ENCODE data around the gene SMARCB1. TPM values are rescaled to one million over a fixed set of nuclear protein-coding genes. Genes with fewer than 3 reads are reported as not detected.

SMARCB1 gene
- total RNA-seq, result 147 TPM

DNA sequence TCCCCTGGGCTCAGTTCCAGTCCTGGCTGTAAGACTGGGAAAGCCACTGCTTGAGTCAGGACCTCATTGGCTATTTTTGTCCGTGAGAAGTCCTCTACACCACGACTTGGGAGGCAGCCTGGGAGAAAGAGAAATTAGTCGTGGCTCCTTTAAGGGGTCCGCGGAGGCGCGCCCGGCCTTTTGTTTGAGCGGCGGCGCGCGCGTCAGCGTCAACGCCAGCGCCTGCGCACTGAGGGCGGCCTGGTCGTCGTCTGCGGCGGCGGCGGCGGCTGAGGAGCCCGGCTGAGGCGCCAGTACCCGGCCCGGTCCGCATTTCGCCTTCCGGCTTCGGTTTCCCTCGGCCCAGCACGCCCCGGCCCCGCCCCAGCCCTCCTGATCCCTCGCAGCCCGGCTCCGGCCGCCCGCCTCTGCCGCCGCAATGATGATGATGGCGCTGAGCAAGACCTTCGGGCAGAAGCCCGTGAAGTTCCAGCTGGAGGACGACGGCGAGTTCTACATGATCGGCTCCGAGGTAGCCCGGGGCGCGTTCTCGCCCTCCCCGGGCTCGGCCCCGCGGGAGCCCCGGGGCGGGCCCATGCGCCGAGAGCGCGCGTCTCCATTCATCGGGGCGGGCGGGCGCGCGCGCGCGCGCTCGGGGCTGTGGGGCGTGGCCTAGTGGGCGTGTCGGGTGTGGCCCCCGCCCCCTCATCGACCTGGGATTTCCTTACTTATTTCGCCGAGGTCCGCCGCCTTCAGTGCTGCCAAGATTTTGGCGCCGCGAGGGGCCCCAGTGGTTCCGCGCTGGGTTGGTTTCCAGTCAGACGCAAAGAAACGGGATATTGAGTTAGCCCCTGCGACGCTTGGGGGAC is at the start of gene SMARCB1:
TSS of gene SMARCB1 (plus strand) at position 215 of the 848 bp plus-strand sequence. CDS start at position 419, 204 bp downstream.
- H3K4me1 ChIP-seq, result peaks cover 66% of the 10 kb centered on the region
- no peaks in the 10 kb centered on the region for H3K27me3 ChIP-seq
- no peaks in the 10 kb centered on the region for H3K9me3 ChIP-seq
- H3K36me3 ChIP-seq, result no peaks in the 10 kb centered on the region
- TF ChIP-seq, protein P1, sequence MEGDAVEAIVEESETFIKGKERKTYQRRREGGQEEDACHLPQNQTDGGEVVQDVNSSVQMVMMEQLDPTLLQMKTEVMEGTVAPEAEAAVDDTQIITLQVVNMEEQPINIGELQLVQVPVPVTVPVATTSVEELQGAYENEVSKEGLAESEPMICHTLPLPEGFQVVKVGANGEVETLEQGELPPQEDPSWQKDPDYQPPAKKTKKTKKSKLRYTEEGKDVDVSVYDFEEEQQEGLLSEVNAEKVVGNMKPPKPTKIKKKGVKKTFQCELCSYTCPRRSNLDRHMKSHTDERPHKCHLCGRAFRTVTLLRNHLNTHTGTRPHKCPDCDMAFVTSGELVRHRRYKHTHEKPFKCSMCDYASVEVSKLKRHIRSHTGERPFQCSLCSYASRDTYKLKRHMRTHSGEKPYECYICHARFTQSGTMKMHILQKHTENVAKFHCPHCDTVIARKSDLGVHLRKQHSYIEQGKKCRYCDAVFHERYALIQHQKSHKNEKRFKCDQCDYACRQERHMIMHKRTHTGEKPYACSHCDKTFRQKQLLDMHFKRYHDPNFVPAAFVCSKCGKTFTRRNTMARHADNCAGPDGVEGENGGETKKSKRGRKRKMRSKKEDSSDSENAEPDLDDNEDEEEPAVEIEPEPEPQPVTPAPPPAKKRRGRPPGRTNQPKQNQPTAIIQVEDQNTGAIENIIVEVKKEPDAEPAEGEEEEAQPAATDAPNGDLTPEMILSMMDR (IDR thresholded peaks at IDR 0.05), result no peak
- peak in 1 of 2 donors; percentile 56 for TF ChIP-seq POLR2A (IDR thresholded peaks at IDR 0.05)
- TF ChIP-seq POLR2AphosphoS5 (IDR thresholded peaks at IDR 0.05; ENCODE audit: insufficient read depth in 1 of 2, low read depth in 1 of 2), result peak; percentile 46 to 67
- DNase-seq (ENCODE audit: extremely low spot score in 2 of 2), result no peak
- peak within 1 kb of the TSS; percentile 100 for H3K27ac ChIP-seq
- intact Hi-C loops (cut with DNase I), result no loop called here
- peak within 1 kb of the TSS; percentile 88 to 93 for H3K4me3 ChIP-seq

DNA sequence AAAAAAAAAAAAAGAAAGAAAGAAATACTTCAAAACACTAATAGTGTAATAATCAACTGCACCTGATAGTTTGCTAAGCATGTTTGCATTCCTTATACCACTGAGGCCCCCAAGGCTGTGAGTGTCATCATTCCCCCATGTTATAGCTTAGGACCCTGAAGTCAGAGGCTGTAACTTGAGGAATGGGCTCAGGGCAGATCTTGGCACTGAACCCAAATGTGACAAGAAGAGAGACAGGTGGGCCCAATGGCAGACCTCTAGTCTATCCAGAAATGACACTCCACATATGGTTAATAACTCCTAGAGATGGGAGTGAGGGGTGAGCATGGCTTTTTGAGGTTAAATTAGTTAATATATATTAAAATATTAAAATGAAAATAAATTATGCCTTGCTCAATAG is 49.1 kb upstream of the SMARCB1 start:
- H3K27me3 ChIP-seq, result no peaks in the 10 kb centered on the region
- intact Hi-C loops (cut with DNase I), result no loop called here
- H3K9me3 ChIP-seq, result no peaks in the 10 kb centered on the region
- H3K36me3 ChIP-seq, result no peaks in the 10 kb centered on the region
- TF ChIP-seq POLR2AphosphoS5 (IDR thresholded peaks at IDR 0.05; ENCODE audit: insufficient read depth in 1 of 2, low read depth in 1 of 2) (no peak), POLR2A (IDR thresholded peaks at IDR 0.05) (no peak)
- TF ChIP-seq, protein P1 (IDR thresholded peaks at IDR 0.05), result no peak
- H3K4me3 ChIP-seq, result no peak overlapping the region
- no peaks in the 10 kb centered on the region for H3K4me1 ChIP-seq
- DNase-seq (ENCODE audit: extremely low spot score in 2 of 2), result no peak
- H3K27ac ChIP-seq, result no peak overlapping the region

DNA sequence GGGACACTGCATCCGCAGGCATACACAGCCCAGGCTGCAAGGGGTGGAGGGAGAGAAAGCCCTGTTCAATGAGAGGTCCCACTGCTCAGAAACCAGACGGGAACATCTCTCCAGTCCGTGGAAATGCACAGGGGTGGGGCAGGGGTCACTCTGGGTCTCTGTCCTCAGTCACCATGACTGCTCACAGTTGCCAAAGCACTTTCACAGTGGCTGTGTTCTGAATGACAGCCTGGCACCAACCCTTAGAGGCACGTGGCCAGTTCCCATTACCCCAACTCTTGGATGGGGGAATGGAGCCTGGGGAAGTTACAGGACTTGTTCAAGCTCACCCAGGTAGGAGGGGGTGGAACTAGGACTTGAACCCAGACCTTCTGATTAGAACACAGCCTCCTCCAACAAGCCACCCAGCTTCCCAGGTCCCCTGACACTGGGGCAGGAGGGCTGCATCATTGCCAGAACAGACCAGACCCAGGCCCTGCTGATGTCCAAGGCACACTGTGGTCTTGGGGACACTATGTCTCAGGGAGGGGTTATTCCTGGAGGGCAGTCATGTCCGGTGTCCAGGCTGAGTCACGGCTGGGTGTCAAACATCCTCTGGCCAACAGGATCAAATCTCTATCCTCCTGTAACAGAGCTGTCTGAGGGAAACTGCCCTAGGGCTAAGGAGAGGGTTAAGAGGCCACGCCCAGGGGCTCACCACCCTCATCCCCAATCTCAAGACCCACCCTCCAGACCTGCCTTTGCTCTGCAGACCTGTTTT is 44.1 kb upstream of the SMARCB1 start:
- Histone ChIP-seq H3K36me3 (peaks cover 6 to 20% of the 10 kb centered on the region in 2 donors), H3K27ac (no peak overlapping the region), H3K4me3 (no peak overlapping the region), H3K4me1 (no peaks in the 10 kb centered on the region), H3K9me3 (no peaks in the 10 kb centered on the region), H3K27me3 (no peaks in the 10 kb centered on the region)
- intact Hi-C loops (cut with DNase I), result no loop called here
- no peak for DNase-seq (ENCODE audit: extremely low spot score in 2 of 2)
- TF ChIP-seq, protein P1 (IDR thresholded peaks at IDR 0.05), result no peak
- TF ChIP-seq POLR2A (IDR thresholded peaks at IDR 0.05) (no peak), POLR2AphosphoS5 (IDR thresholded peaks at IDR 0.05; ENCODE audit: insufficient read depth in 1 of 2, low read depth in 1 of 2) (no peak)

DNA sequence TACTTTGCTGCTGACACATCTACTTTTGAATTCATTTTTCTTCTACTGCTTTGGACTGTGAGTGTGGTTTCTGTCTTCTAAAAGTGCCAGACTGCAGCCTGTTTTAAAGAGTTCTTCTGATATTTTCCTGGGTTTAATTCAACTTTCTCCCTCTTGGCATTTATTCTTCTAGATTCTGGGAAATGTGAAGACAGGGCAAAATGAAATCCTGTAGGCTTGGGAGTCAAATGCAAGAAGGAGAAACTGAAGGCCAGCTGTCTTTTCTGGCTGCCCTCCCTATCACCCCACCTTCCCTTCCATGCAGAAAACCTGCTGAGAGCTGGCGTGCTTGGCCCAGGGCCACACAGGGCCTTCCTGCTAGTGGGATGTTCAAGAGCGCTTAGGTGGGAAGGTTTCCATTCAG is 43.5 kb upstream of the SMARCB1 start:
- Histone ChIP-seq H3K4me1 (no peaks in the 10 kb centered on the region), H3K27me3 (no peaks in the 10 kb centered on the region), H3K4me3 (no peak overlapping the region), H3K27ac (no peak overlapping the region), H3K9me3 (no peaks in the 10 kb centered on the region), H3K36me3 (peaks cover 6 to 20% of the 10 kb centered on the region in 2 donors)
- intact Hi-C loops (cut with DNase I), result no loop called here
- TF ChIP-seq, protein P1 (IDR thresholded peaks at IDR 0.05), result no peak
- TF ChIP-seq POLR2A (IDR thresholded peaks at IDR 0.05) (no peak), POLR2AphosphoS5 (IDR thresholded peaks at IDR 0.05; ENCODE audit: insufficient read depth in 1 of 2, low read depth in 1 of 2) (no peak)
- no peak for DNase-seq (ENCODE audit: extremely low spot score in 2 of 2)
